ENCODE data around the gene CDON.
"Not testable (repeated sequence)": the region's sequence is repeated elsewhere in the genome, so short reads cannot be mapped to it uniquely, and the experiment has no call there.

CDON gene

GRCh38 chr11:125995313-125995712 lies 67.4 kb downstream of the CDON start:
- peak; percentile 2 for DNase-seq (ENCODE audit: low read depth)

DNA sequence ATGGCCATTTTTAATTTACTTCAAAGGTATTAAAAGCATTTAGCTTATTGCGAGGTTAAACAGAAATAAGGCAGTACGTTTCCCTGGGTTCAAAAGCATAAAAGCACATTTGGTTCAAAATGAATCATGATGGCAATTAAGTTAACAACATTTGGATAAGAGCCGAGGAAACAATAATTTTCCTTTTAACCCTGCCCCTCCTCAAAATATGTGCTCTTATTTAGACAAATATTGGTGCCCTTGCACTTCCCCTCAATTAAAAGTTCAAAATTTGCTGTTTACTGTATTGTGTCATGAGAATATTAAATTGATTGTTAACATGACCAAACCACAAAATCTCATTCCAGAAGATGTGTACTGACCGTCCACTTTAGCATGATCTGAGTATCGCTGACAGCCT lies 68.2 kb downstream of the CDON start:
- DNase-seq (ENCODE audit: low read depth): no peak

DNA sequence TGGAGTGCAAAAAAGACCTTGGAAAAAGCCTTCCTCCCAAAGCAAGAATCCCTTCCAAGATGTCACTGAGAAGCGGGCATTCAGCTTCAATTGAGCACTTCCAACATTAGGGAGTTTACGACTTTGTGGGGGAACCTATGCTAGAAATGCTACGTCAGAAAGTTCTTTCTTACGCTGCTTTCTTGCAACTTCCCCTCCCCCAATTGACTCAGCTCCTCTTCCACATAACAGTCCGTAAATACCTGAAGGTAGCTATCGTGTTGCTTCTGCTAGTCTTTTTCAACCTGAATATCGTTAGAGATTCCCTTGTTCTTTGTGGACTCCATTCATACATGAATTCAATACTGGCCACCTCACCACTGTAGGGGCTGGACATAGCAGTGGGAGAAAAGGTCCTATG lies 69.8 kb downstream of the CDON start:
- DNase-seq (ENCODE audit: low read depth): no peak

DNA sequence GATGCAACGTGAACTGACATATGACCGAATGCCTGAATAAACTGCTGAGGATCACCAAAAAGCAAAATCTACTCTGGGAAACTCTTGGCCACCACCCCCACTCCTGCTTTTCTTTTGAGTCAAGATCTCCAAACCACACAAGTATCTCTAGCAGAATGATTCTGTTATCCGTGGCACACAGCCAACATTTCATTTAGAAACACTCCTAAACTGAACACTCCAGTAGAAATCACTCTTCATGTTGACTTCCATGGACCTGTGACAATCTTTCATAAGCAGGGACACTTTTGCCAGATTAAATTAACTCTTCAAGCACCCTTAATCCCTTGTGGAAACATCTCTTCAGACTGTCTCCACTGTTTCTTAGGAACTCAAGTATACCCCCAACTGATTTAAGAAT lies 72.4 kb downstream of the CDON start:
- no peak for DNase-seq (ENCODE audit: low read depth)

DNA sequence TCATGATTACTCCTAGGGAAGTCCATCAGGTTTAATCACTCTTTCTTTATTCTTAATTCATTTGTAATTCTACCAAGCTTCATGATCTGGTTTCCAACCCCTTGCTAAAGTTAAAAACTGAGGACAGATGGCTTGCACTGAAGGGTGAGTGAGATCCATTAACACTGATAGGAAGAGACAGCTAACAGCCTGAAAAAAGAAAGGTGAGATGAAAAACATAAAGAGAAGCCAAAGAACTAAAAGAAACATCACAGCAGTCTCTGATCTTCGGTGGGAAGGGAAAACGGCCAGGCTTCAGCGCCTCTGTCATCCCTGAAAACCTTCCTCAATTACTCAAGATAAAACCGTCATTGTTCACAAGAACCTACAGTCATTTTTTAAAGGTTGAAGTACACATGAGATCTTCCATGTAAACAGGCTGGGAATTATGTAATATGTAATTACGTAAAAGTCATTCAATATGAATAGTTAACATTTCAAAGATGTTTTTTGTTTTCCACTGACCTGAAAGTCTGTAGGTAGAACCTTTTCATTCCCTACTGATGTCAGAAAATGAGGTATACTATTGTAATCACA lies 75.5 kb downstream of the CDON start:
- no peak for DNase-seq (ENCODE audit: low read depth)

DNA sequence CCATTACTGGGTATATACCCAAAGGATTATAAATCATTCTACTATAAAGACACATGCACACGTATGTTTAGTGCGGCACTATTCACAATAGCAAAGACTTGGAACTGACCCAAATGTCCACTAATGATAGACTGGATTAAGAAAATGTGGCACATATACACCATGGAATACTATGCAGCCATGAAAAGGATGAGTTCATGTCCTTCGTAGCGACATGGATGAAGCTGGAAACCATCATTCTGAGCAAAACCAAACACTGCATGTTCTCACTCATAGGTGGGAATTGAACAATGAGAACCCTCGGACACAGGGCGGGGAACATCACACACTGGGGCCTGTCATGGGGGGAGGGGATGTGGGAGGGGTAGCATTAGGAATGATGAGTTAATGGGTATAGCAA lies 76.7 kb downstream of the CDON start:
- DNase-seq (ENCODE audit: low read depth): not testable (repeated sequence)

- DNase-seq (ENCODE audit: low read depth): no peak
Observed at GRCh38 chr11:125982348-125982730, 80.3 kb downstream of the CDON start.

DNA sequence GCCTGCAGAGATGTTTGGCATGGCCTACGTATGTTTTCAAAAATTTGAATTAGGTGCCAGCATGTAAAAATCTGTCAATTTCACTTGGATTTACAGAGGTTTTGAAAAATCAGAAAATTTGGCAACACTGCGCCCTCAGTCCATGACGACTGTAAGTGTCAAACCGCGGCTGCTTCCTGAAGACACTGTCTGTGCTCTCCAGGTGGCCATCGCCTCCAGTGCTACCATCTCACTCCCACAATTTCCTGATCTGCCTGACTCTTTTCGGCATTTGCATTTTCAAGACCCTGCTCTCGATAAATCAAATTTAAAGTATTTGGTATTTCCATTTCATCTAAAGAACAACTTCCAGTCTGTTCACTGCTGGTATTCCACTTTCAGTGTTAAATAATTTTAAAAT lies 82.2 kb downstream of the CDON start:
- no peak for DNase-seq (ENCODE audit: low read depth)

- DNase-seq (ENCODE audit: low read depth): no peak
Observed at GRCh38 chr11:125979511-125979910, 83.2 kb downstream of the CDON start.

GRCh38 chr11:125978778-125979407 lies 83.8 kb downstream of the CDON start:
- no peak for DNase-seq (ENCODE audit: low read depth)

DNA sequence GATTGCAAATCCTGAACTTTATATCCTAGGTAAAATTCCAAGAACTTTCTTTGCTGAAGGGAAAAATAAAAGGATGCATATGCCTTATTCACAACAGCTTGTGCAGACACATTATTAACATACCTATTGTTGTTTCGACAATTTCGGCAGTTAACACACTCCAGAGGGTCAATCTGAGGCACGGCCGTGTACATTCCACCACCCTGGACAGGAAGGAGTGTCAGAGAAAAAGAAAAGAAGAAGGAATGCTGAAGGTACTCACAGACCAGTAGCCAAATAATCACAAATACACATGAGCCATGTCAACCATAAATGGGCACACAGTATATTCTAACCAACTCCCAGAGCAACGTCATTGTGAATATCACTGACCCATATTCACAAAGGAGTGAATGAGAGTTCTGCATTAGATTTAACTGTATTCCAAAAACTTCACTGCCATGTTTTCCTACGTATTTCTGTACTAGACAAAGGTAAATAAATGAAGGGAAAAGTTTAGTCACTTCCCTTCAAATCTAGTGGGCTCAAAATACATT lies 84.4 kb downstream of the CDON start:
- DNase-seq (ENCODE audit: low read depth): no peak

DNA sequence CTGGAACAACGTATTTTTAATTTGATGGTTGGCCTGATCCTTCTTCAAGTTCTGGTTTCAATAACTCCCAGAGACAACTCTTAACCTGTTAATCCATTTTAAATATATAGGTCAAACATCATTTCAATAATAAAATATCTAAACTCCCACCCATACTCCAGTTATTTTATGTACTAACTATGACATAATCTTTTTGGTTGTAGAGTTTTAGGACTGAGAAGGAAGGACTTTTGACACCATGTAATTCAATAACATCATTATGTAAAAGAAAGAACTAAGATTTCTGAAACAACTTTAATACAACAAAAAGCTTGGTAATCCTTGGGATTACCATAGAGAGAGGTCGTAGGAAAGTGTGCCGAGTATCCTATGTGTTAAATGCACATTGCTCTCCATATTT lies 85.3 kb downstream of the CDON start:
- no peak for DNase-seq (ENCODE audit: low read depth)

GRCh38 chr11:125976156-125976555 lies 86.5 kb downstream of the CDON start:
- no peak for DNase-seq (ENCODE audit: low read depth)

GRCh38 chr11:125975634-125976033 lies 87.0 kb downstream of the CDON start:
- DNase-seq (ENCODE audit: low read depth): no peak

DNA sequence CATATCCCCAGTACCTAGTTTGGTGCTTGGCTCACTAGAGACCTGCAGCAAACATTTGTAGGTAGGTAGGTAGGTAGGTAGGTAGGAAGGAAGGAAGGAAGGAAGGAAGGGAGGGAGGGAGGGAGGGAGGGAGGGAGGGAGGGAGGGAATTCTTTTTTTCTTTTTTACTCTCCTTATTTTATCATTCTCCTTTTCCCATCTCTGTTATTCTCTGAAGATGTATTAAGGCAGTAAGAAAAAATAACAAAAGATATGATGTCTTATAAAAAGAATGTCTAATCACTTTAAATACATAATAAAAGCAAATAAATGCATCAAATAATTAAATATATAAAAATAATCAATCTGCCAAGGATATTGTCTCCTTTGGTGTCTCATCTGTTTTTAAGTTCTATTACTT lies 88.4 kb downstream of the CDON start:
- DNase-seq (ENCODE audit: low read depth): no peak

GRCh38 chr11:125971618-125972017 lies 91.0 kb downstream of the CDON start:
- DNase-seq (ENCODE audit: low read depth): no peak

- DNase-seq (ENCODE audit: low read depth): no peak
Observed at GRCh38 chr11:125968354-125968753, 94.3 kb downstream of the CDON start.

GRCh38 chr11:125967515-125967914 lies 95.2 kb downstream of the CDON start:
- DNase-seq (ENCODE audit: low read depth): no peak

GRCh38 chr11:125960771-125961170 lies 101.9 kb downstream of the CDON start:
- DNase-seq (ENCODE audit: low read depth): no peak

- DNase-seq (ENCODE audit: low read depth): no peak
Observed at GRCh38 chr11:125959931-125960330, 102.7 kb downstream of the CDON start.

- DNase-seq (ENCODE audit: low read depth): no peak
Observed at GRCh38 chr11:125959511-125959910, 103.2 kb downstream of the CDON start.

GRCh38 chr11:125958872-125959400 lies 103.7 kb downstream of the CDON start:
- no peak for DNase-seq (ENCODE audit: low read depth)

- DNase-seq (ENCODE audit: low read depth): no peak
Observed at GRCh38 chr11:125957618-125958332, 104.9 kb downstream of the CDON start.

Measured in activated T-helper 9 cell treated with anti-CD3 and anti-CD28 coated beads, Interleukin-2, amount 50 U/mL, for 16 hours (primary cell).